ENCODE data around the gene CD59. TPM values are rescaled to one million over a fixed set of nuclear protein-coding genes. Genes with fewer than 3 reads are reported as not detected.
A peak's percentile ranks its signal among the peaks of the same experiment; 100 is the strongest.

CD59 gene
- total RNA-seq, 1 donor from 2014 or later, result 816 TPM

- TF ChIP-seq CTCF (IDR thresholded peaks at IDR 0.05), result no peak
- Histone ChIP-seq H3K27me3 (ENCODE audit: low read depth) (no peaks in the 10 kb centered on the region), H3K4me1 (peaks cover 92% of the 10 kb centered on the region), H3K27ac (peak overlapping the region; percentile 26), H3K4me3 (no peak overlapping the region), H3K9me3 (no peaks in the 10 kb centered on the region), H3K36me3 (peaks cover 34% of the 10 kb centered on the region)
- DNase-seq (no peak), ATAC-seq (no peak)
- intact Hi-C loops (cut with DNase I), result no loop called here
Observed at GRCh38 chr11:33704240-33705002, 31.8 kb downstream of the CD59 start.

- intact Hi-C loops (cut with DNase I), result no loop called here
- peaks cover 87% of the 10 kb centered on the region for H3K4me1 ChIP-seq
- no peak overlapping the region for H3K4me3 ChIP-seq
- no peaks in the 10 kb centered on the region for H3K27me3 ChIP-seq (ENCODE audit: low read depth)
- peak overlapping the region; percentile 80 for H3K27ac ChIP-seq
- H3K9me3 ChIP-seq, result no peaks in the 10 kb centered on the region
- peaks cover 28% of the 10 kb centered on the region for H3K36me3 ChIP-seq
- peak; percentile 23 to 31 for ATAC-seq
- DNase-seq, result peak; percentile 59
- no peak for TF ChIP-seq CTCF (IDR thresholded peaks at IDR 0.05)
Observed at GRCh38 chr11:33703788-33704187, 32.4 kb downstream of the CD59 start.

GRCh38 chr11:33703234-33703633 lies 33.0 kb downstream of the CD59 start:
- DNase-seq (no peak), ATAC-seq (peak in 1 of 2 donors; percentile 0)
- Histone ChIP-seq H3K36me3 (peaks cover 22% of the 10 kb centered on the region), H3K4me3 (no peak overlapping the region), H3K27me3 (ENCODE audit: low read depth) (no peaks in the 10 kb centered on the region), H3K4me1 (peaks cover 82% of the 10 kb centered on the region), H3K27ac (peak overlapping the region; percentile 80), H3K9me3 (no peaks in the 10 kb centered on the region)
- TF ChIP-seq CTCF (IDR thresholded peaks at IDR 0.05), result no peak
- intact Hi-C loops (cut with DNase I), result no loop called here

GRCh38 chr11:33701302-33702230 lies 34.7 kb downstream of the CD59 start:
- DNase-seq (no peak), ATAC-seq (peak; percentile 35 to 49)
- Histone ChIP-seq H3K4me3 (peak overlapping the region; percentile 64), H3K27me3 (ENCODE audit: low read depth) (no peaks in the 10 kb centered on the region), H3K36me3 (peaks cover 14% of the 10 kb centered on the region), H3K4me1 (peaks cover 65% of the 10 kb centered on the region), H3K27ac (peak overlapping the region; percentile 80), H3K9me3 (no peaks in the 10 kb centered on the region)
- intact Hi-C loops (cut with DNase I), result no loop called here
- no peak for TF ChIP-seq CTCF (IDR thresholded peaks at IDR 0.05)

- DNase-seq (peak; percentile 97), ATAC-seq (peak; percentile 92 to 95)
- H3K36me3 ChIP-seq, result peaks cover 11% of the 10 kb centered on the region
- peaks cover 56% of the 10 kb centered on the region for H3K4me1 ChIP-seq
- H3K27ac ChIP-seq, result peak within 1 kb of the TSS; percentile 80
- H3K27me3 ChIP-seq (ENCODE audit: low read depth), result no peaks in the 10 kb centered on the region
- H3K4me3 ChIP-seq, result peak within 1 kb of the TSS; percentile 64
- intact Hi-C loops (cut with DNase I), result no loop called here
- no peaks in the 10 kb centered on the region for H3K9me3 ChIP-seq
- TF ChIP-seq CTCF (IDR thresholded peaks at IDR 0.05), result no peak
Observed at GRCh38 chr11:33700502-33701271, 35.5 kb downstream of the CD59 start, which contains the start of gene C11orf91. Gene C11orf91 (minus strand): TSS chr11:33700826. CDS start chr11:33700740, 86 bp downstream.

Data from lower lobe of right lung (tissue), 2 donors.